ENCODE results near the gene PRICKLE3.
"Not testable (repeated sequence)": the region's sequence is repeated elsewhere in the genome, so short reads cannot be mapped to it uniquely, and the experiment has no call there.

The PRICKLE3 gene

DNA sequence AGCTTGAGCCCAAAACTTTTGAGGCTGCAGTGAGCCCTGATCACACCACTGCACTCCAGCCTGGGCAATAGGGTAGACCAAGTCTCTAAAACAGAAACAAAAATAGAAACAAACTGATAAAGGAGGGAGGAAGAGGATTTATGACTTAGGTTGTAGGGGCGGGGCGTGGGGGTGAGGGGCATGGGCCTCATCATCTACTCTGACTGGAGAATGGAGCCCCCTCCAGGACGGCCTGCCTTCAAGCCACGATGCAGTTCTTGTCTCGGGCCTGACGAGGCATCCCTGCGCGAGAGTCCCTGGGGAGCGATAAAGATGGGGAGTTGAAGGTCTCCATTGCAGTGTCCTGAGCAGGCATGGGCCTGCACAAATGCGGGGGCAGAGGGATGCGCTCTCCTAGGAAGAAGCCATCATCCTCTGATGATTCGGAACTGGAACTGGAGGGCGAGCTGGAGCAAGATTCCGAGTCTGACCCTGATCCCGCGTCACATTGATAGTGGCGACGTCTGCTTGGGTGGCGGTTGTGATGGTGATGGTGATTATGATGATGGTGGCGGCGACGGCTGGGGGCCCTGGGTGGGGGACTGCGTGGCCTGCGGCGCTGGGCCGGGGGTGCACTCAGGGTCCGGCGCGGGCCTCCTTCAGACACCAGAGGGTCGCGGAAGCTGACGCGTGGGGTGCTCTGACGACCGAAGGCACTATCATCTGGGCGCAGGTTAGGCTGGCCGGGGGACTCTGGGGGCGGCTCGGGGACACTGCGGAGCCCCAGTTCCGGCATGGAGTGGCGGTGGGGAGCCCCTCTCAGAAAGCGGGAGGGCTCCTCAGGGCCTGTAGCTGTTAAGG is 10.5 kb downstream of the PRICKLE3 start:
- TF ChIP-seq, protein P1, sequence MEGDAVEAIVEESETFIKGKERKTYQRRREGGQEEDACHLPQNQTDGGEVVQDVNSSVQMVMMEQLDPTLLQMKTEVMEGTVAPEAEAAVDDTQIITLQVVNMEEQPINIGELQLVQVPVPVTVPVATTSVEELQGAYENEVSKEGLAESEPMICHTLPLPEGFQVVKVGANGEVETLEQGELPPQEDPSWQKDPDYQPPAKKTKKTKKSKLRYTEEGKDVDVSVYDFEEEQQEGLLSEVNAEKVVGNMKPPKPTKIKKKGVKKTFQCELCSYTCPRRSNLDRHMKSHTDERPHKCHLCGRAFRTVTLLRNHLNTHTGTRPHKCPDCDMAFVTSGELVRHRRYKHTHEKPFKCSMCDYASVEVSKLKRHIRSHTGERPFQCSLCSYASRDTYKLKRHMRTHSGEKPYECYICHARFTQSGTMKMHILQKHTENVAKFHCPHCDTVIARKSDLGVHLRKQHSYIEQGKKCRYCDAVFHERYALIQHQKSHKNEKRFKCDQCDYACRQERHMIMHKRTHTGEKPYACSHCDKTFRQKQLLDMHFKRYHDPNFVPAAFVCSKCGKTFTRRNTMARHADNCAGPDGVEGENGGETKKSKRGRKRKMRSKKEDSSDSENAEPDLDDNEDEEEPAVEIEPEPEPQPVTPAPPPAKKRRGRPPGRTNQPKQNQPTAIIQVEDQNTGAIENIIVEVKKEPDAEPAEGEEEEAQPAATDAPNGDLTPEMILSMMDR (conservative IDR thresholded peaks at IDR 0.05; ENCODE audit: low read length), result no peak
- H3K4me3 ChIP-seq (ENCODE audit: low read length), result no peak overlapping the region
- no peak for DNase-seq (ENCODE audit: low read depth)

DNA sequence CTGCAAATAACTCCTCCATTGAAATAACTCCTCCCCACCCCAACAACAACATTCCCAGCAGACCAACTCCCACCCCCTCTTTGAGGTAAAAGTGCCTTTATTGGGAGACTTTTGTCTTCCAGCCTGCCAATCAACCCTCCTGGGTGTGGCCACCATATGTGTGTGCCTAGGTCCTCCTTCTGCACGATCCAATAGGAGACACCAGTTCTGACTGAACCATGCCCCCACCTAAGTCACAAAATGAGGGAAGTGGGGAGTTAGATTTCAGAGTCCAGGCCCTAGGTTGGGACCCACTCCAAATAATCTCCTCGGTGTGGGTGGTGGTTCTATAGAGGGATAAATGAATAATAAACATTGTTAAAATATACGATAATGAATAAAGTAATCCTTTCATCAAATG is 11.4 kb downstream of the PRICKLE3 start:
- no peak overlapping the region for H3K4me3 ChIP-seq (ENCODE audit: low read length)
- DNase-seq (ENCODE audit: low read depth), result no peak
- TF ChIP-seq, protein P1 (conservative IDR thresholded peaks at IDR 0.05; ENCODE audit: low read length), result no peak

DNA sequence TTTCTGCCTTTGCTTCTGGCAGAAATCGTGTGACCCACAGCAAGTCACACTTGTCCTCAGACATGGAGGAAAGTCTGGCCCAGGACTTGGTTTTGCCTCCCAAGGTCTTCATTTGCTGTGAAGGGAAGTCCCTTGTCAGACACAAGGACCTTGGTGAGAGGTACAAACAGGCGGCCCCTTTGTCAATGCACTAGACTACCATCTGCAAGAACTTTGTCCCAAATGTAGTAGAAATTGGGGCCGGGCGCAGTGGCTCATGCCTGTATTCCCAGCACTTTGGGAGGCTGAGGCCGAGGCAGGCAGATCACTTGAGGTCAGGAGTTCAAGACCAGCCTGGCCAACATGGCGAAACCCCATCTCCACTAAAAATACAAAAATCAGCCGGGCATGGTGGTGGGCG is 12.6 kb downstream of the PRICKLE3 start:
- not testable (repeated sequence) for H3K4me3 ChIP-seq (ENCODE audit: low read length)

DNA sequence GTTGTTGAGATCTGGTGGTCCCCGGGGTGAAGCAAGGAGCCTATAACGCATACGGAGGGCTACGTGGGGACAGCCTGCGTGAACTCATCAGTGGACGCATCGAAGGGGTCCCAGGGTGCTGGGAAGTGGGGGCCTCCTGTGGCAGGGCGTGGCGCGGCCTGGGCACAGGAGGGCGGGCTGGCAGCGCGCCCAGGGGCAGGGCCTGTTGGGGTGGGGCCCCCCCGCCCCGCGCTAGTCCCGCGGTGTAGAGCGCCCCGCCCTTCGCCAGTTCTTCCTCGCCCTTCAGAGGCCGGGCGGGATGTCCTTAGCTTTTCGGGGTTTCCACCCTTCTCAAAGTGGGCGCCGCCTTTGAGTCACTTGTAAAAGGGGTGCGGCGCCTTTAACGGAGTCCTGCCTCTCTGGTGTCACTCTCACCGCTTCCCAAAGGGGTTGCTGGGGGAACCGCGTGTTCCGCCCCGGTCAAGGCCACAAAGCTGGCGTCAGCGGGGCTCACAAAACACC is 13.8 kb downstream of the PRICKLE3 start:
- TF ChIP-seq, protein P1 (conservative IDR thresholded peaks at IDR 0.05; ENCODE audit: low read length), result no peak
- DNase-seq (ENCODE audit: low read depth), result peak; percentile 54
- H3K4me3 ChIP-seq (ENCODE audit: low read length), result peak overlapping the region; percentile 72

More for the DNA sequence above, 12.6 kb downstream of the PRICKLE3 start:
- not testable (repeated sequence) for DNase-seq (ENCODE audit: low read depth)

DNA sequence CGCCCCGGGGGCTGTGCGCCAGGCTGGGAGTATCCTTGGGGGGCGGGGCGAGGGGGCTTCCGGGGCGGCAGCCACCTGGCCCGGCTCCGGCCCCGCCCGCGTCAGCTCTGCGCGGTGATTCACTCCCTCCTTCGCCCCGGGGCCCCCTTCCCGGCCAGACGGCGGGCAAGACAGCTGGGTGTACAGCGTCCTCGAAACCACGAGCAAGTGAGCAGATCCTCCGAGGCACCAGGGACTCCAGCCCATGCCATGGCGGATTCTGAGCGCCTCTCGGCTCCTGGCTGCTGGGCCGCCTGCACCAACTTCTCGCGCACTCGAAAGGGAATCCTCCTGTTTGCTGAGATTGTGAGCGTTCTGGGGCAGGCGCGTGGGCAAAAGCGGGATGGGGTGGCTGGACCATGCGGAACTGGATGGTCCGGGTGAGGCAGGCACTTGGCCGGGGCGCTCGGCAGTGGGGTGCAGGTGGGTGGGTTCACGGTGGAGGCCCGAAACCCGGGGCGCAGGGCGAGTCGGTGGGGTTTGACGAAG is 14.4 kb downstream of the PRICKLE3 start, which contains the start of gene PLP2:
Gene PLP2 (plus strand): TSS at position 147 of the 528 bp plus-strand sequence. CDS start 103 bp downstream, at position 250.
- H3K4me3 ChIP-seq (ENCODE audit: low read length), result peak within 1 kb of the TSS; percentile 72
- TF ChIP-seq, protein P1 (conservative IDR thresholded peaks at IDR 0.05; ENCODE audit: low read length), result no peak
- DNase-seq (ENCODE audit: low read depth), result peak; percentile 43

DNA sequence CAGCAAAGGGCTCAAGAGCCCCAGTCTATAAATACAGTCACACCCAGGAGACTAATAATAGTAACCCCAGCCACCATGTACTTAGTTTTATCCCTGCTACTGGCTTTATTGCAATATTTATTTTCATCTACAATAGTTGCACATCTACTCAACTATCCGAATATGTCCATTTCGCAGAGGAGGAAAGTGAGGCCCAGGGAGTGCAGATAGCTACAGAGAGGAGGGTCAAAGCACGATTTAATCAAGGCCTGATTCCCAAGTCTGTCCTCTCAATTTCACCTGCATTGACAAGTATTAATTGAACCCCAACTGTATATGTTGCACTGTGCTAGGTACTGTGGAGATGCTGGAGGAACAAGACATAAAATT is 18.4 kb downstream of the PRICKLE3 start:
- DNase-seq (ENCODE audit: low read depth), result no peak
- H3K4me3 ChIP-seq (ENCODE audit: low read length), result peak overlapping the region; percentile 59
- TF ChIP-seq, protein P1 (conservative IDR thresholded peaks at IDR 0.05; ENCODE audit: low read length), result no peak

DNA sequence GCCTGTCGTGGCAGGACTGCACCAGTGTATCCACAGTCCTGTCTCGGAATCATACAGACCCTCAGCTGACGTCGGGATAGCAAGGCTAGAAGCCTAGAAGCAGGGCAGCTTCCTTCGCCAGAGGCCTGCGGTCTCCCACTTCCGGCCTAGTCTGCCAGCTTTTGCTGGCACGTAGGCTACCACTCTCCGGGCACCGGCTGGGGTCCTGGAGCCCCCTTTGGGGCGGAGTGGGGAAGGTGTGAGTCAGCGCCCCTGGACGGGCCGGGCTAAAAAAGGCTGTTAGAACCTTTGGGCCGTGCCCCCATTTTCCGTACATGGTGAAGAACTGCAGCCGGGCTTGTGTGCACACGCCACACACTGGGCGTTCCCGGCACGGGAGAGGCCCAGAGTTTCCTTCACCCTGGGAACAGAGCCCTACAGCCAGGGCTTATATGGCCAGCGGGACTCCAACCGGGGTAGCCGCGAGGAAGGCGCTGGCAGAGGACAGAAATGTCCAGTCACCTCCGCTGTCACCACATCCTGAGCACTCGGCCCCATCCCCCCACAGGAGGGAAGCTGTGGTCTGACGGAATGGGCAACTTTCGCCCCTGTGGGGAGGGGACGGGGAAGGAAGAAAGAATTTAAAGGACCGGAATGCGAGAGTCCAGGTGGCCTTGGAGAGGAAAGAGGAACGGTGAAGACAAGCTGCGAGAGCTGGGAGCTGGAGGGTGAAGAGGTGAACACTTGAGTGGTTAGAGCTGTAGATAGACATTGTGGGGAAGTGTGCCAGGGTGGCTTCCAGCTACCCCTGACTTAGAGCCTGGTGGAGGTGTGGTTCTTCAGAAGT is 19.0 kb downstream of the PRICKLE3 start:
- TF ChIP-seq, protein P1 (conservative IDR thresholded peaks at IDR 0.05; ENCODE audit: low read length), result no peak
- peak; percentile 86 for DNase-seq (ENCODE audit: low read depth)
- H3K4me3 ChIP-seq (ENCODE audit: low read length), result peak overlapping the region; percentile 59
